Trophoblast cell (in vitro differentiated cells and primary cell): ENCODE results near the gene CCDC70.

ENCODE experiments used
- DNase-seq, 2 donors: peaks; one replicate each; pipeline ENCODE4 v3.0.0-alpha.2; 2016
- H2AFZ ChIP-seq: 2 replicates; pipeline ENCODE4 v1.6.1; 2013; ENCODE audit warnings: low read length, moderate library complexity, mild to moderate bottlenecking; ENCODE audit not compliant: insufficient read depth, poor library complexity
- H2AK5ac ChIP-seq: 2 replicates; pipeline ENCODE4 v1.6.1; 2013; ENCODE audit warnings: mild to moderate bottlenecking, low read length
- H2BK120ac ChIP-seq: 2 replicates; pipeline ENCODE4 v1.6.1; 2013; ENCODE audit warnings: low read length, mild to moderate bottlenecking, moderate library complexity; ENCODE audit not compliant: insufficient read depth, poor library complexity
- H2BK12ac ChIP-seq: 2 replicates; pipeline ENCODE4 v1.6.1; 2013; ENCODE audit warnings: mild to moderate bottlenecking, low read length, moderate library complexity
- H2BK5ac ChIP-seq: 2 replicates; pipeline ENCODE4 v1.6.1; 2013; ENCODE audit warnings: low read length, low read depth, moderate library complexity, mild to moderate bottlenecking; ENCODE audit not compliant: poor library complexity
- H3K14ac ChIP-seq: 2 replicates; pipeline ENCODE4 v1.6.1; 2013; ENCODE audit warnings: mild to moderate bottlenecking, low read length
- H3K18ac ChIP-seq: 2 replicates; pipeline ENCODE4 v1.6.1; 2013; ENCODE audit warnings: mild to moderate bottlenecking, low read length
- H3K23ac ChIP-seq: 2 replicates; pipeline ENCODE4 v1.6.1; 2013; ENCODE audit warnings: low read length
- H3K27ac ChIP-seq: 2 replicates; pipeline ENCODE4 v1.5.1; 2013; ENCODE audit warnings: low read depth, mild to moderate bottlenecking, inconsistent platforms, low read length, moderate library complexity
- H3K27me3 ChIP-seq: 2 replicates; pipeline ENCODE4 v1.6.1; 2013; ENCODE audit warnings: inconsistent platforms, mild to moderate bottlenecking, low read length, moderate library complexity; ENCODE audit not compliant: insufficient read depth
- H3K36me3 ChIP-seq, 2 experiments: 1 replicate in 1 of 2; 2 replicates in 1 of 2; pipeline ENCODE4 v1.6.1; 2013; ENCODE audit warnings: low read length in 2 of 2, mild to moderate bottlenecking in 2 of 2, moderate library complexity in 1 of 2; ENCODE audit not compliant: insufficient read depth in 2 of 2, control insufficient read depth in 1 of 2
- H3K4ac ChIP-seq: 2 replicates; pipeline ENCODE4 v1.6.1; 2013; ENCODE audit warnings: low read depth, mild to moderate bottlenecking, low read length, moderate library complexity
- H3K4me1 ChIP-seq, 2 experiments: 1 replicate in 1 of 2; 2 replicates in 1 of 2; pipeline ENCODE4 v1.6.1; 2013; ENCODE audit warnings: low read length in 2 of 2, mild to moderate bottlenecking in 2 of 2, moderate library complexity in 1 of 2; ENCODE audit not compliant: insufficient read depth in 2 of 2, control insufficient read depth in 1 of 2
- H3K4me2 ChIP-seq: 2 replicates; pipeline ENCODE4 v1.6.1; 2013; ENCODE audit warnings: inconsistent platforms, mild to moderate bottlenecking, low read length, moderate library complexity
- H3K4me3 ChIP-seq: 2 replicates; pipeline ENCODE4 v1.5.1; 2013; ENCODE audit warnings: mild to moderate bottlenecking, low read depth, low read length, inconsistent platforms
- H3K79me1 ChIP-seq: one replicate; pipeline ENCODE4 v1.6.1; 2013; ENCODE audit warnings: low read length
- H3K79me2 ChIP-seq: 2 replicates; pipeline ENCODE4 v1.6.1; 2013; ENCODE audit warnings: low read length, mild to moderate bottlenecking; ENCODE audit not compliant: control insufficient read depth, insufficient read depth, poor library complexity
- H3K9ac ChIP-seq: 2 replicates; pipeline ENCODE4 v1.6.1; 2013; ENCODE audit warnings: mild to moderate bottlenecking, low read length
- H3K9me3 ChIP-seq: 2 replicates; pipeline ENCODE4 v1.6.1; 2013; ENCODE audit warnings: low read depth, mild to moderate bottlenecking, control low read depth, inconsistent platforms, low read length; ENCODE audit not compliant: insufficient read depth
- H4K12ac ChIP-seq: 2 replicates; pipeline ENCODE4 v1.6.1; 2013; ENCODE audit warnings: low read depth, mild to moderate bottlenecking, low read length, moderate library complexity
- H4K8ac ChIP-seq: 2 replicates; pipeline ENCODE4 v1.6.1; 2013; ENCODE audit warnings: low read depth, mild to moderate bottlenecking, low read length, moderate library complexity
- H4K91ac ChIP-seq: one replicate; pipeline ENCODE4 v1.6.1; 2013; ENCODE audit warnings: low read depth, mild to moderate bottlenecking, low read length, moderate library complexity
- WGBS: extraction: QIAGEN DNeasy Blood & Tissue Kit; methylation state at CpG from one replicate; pipeline ENCODE4 v1.1.7; 2013; ENCODE audit warnings: missing lambda C conversion rate; ENCODE audit not compliant: insufficient read length, insufficient coverage; ENCODE audit errors: extremely low coverage; 5-methylcytosine and 5-hydroxymethylcytosine counted together

The CCDC70 gene

GRCh38 chr13:51834581-51835171 lies 27.1 kb upstream of the CCDC70 start:
- Histone ChIP-seq H4K8ac (no peak overlapping the region), H3K27ac (no peak overlapping the region), H3K79me2 (no peaks in the 10 kb centered on the region), H3K36me3 (no peaks in the 10 kb centered on the region), H4K91ac (no peak overlapping the region), H3K4ac (no peak overlapping the region), H3K4me3 (no peak overlapping the region), H2AFZ (no peak overlapping the region), H4K12ac (no peak overlapping the region), H3K23ac (no peak overlapping the region), H3K79me1 (no peaks in the 10 kb centered on the region), H3K14ac (no peak overlapping the region), H3K18ac (no peak overlapping the region), H2AK5ac (no peak overlapping the region), H3K27me3 (no peaks in the 10 kb centered on the region), H3K4me2 (no peak overlapping the region), H3K9me3 (no peaks in the 10 kb centered on the region), H2BK5ac (no peak overlapping the region), H3K9ac (no peak overlapping the region), H2BK12ac (no peak overlapping the region), H3K4me1 (no peaks in the 10 kb centered on the region), H2BK120ac (no peak overlapping the region)
- WGBS = no CpG with 5 or more reads among the region's 7 CpGs
- no peak for DNase-seq

GRCh38 chr13:51837016-51837415 lies 24.8 kb upstream of the CCDC70 start:
- H3K9me3 ChIP-seq = no peaks in the 10 kb centered on the region
- H3K4me3 ChIP-seq = no peak overlapping the region
- H4K12ac ChIP-seq = no peak overlapping the region
- no peak overlapping the region for H3K27ac ChIP-seq
- H4K8ac ChIP-seq = no peak overlapping the region
- no peak overlapping the region for H4K91ac ChIP-seq
- no peak overlapping the region for H3K18ac ChIP-seq
- no peaks in the 10 kb centered on the region for H3K27me3 ChIP-seq
- H2BK120ac ChIP-seq = no peak overlapping the region
- H3K14ac ChIP-seq = no peak overlapping the region
- H2AFZ ChIP-seq = no peak overlapping the region
- H2BK5ac ChIP-seq = no peak overlapping the region
- no peak overlapping the region for H3K9ac ChIP-seq
- H3K23ac ChIP-seq = no peak overlapping the region
- no peak overlapping the region for H3K4me2 ChIP-seq
- no CpG with 5 or more reads among the region's 3 CpGs for WGBS
- no peak for DNase-seq
- H2AK5ac ChIP-seq = no peak overlapping the region
- H2BK12ac ChIP-seq = no peak overlapping the region
- H3K4ac ChIP-seq = no peak overlapping the region
- no peaks in the 10 kb centered on the region for H3K4me1 ChIP-seq
- no peaks in the 10 kb centered on the region for H3K79me2 ChIP-seq
- no peaks in the 10 kb centered on the region for H3K79me1 ChIP-seq
- H3K36me3 ChIP-seq = no peaks in the 10 kb centered on the region

GRCh38 chr13:51838240-51838846 lies 23.4 kb upstream of the CCDC70 start:
- no peaks in the 10 kb centered on the region for H3K4me1 ChIP-seq
- H2AK5ac ChIP-seq = no peak overlapping the region
- no peaks in the 10 kb centered on the region for H3K79me1 ChIP-seq
- H3K23ac ChIP-seq = no peak overlapping the region
- H4K8ac ChIP-seq = no peak overlapping the region
- no peak overlapping the region for H2BK5ac ChIP-seq
- WGBS = no CpG with 5 or more reads among the region's 8 CpGs
- no peak overlapping the region for H2BK120ac ChIP-seq
- H4K91ac ChIP-seq = no peak overlapping the region
- no peak overlapping the region for H3K4me3 ChIP-seq
- no peaks in the 10 kb centered on the region for H3K79me2 ChIP-seq
- H4K12ac ChIP-seq = no peak overlapping the region
- no peak for DNase-seq
- H3K9ac ChIP-seq = no peak overlapping the region
- H2BK12ac ChIP-seq = no peak overlapping the region
- H3K36me3 ChIP-seq = no peaks in the 10 kb centered on the region
- no peaks in the 10 kb centered on the region for H3K9me3 ChIP-seq
- H3K27ac ChIP-seq = no peak overlapping the region
- H3K4ac ChIP-seq = no peak overlapping the region
- H3K27me3 ChIP-seq = no peaks in the 10 kb centered on the region
- no peak overlapping the region for H3K4me2 ChIP-seq
- H3K14ac ChIP-seq = no peak overlapping the region
- no peak overlapping the region for H3K18ac ChIP-seq
- H2AFZ ChIP-seq = no peak overlapping the region

- Histone ChIP-seq H3K27ac (no peak overlapping the region), H3K14ac (no peak overlapping the region), H2BK120ac (no peak overlapping the region), H3K9me3 (no peaks in the 10 kb centered on the region), H2AFZ (no peak overlapping the region), H3K4me3 (no peak overlapping the region), H4K91ac (no peak overlapping the region), H3K23ac (peak overlapping the region; percentile 17), H3K79me1 (no peaks in the 10 kb centered on the region), H4K12ac (no peak overlapping the region), H3K4ac (no peak overlapping the region), H3K4me2 (no peak overlapping the region), H3K4me1 (no peaks in the 10 kb centered on the region), H4K8ac (no peak overlapping the region), H3K9ac (no peak overlapping the region), H2BK5ac (no peak overlapping the region), H2AK5ac (no peak overlapping the region), H3K18ac (no peak overlapping the region), H3K27me3 (no peaks in the 10 kb centered on the region), H3K36me3 (no peaks in the 10 kb centered on the region), H3K79me2 (no peaks in the 10 kb centered on the region), H2BK12ac (no peak overlapping the region)
- WGBS = no CpG with 5 or more reads among the region's 10 CpGs
- DNase-seq = no peak
These were observed 21.8 kb upstream of the CCDC70 start for GRCh38 chr13:51839711-51840540.
